ENCODE data around the gene CATSPERD. TPM values are rescaled to one million over a fixed set of nuclear protein-coding genes. Genes with fewer than 3 reads are reported as not detected.

The CATSPERD gene
- total RNA-seq: not detected
- not detected for polyA plus RNA-seq

- TF ChIP-seq YY1 (IDR thresholded peaks at IDR 0.05) (peak; percentile 98), FOXA2 (IDR thresholded peaks at IDR 0.05) (no peak), HNF4A (conservative IDR thresholded peaks at IDR 0.05) (no peak), ATF3 (IDR thresholded peaks at IDR 0.05) (no peak), GABPA (IDR thresholded peaks at IDR 0.05 in 1 of 2, conservative IDR thresholded peaks at IDR 0.05 in 1 of 2) (peak; percentile 93 to 98), TAF1 (conservative IDR thresholded peaks at IDR 0.05) (no peak), RXRA (IDR thresholded peaks at IDR 0.05) (peak; percentile 1 to 18), RAD21 (IDR thresholded peaks at IDR 0.05) (peak; percentile 64 to 74), FOXA1 (IDR thresholded peaks at IDR 0.05) (no peak), ZBTB33 (IDR thresholded peaks at IDR 0.05) (peak; percentile 73), REST (IDR thresholded peaks at IDR 0.05) (peak; percentile 59), EGR1 (IDR thresholded peaks at IDR 0.05; ENCODE audit: low read depth in 2 of 2) (peak in 1 of 2 donors; percentile 85), JUND (IDR thresholded peaks at IDR 0.05) (peak in 1 of 2 donors; percentile 19), MAX (IDR thresholded peaks at IDR 0.05) (peak; percentile 95), NR2F2 (IDR thresholded peaks at IDR 0.05) (no peak), HNF4G (IDR thresholded peaks at IDR 0.05) (no peak), SP1 (IDR thresholded peaks at IDR 0.05) (peak; percentile 71)
- TF ChIP-seq, protein P1, sequence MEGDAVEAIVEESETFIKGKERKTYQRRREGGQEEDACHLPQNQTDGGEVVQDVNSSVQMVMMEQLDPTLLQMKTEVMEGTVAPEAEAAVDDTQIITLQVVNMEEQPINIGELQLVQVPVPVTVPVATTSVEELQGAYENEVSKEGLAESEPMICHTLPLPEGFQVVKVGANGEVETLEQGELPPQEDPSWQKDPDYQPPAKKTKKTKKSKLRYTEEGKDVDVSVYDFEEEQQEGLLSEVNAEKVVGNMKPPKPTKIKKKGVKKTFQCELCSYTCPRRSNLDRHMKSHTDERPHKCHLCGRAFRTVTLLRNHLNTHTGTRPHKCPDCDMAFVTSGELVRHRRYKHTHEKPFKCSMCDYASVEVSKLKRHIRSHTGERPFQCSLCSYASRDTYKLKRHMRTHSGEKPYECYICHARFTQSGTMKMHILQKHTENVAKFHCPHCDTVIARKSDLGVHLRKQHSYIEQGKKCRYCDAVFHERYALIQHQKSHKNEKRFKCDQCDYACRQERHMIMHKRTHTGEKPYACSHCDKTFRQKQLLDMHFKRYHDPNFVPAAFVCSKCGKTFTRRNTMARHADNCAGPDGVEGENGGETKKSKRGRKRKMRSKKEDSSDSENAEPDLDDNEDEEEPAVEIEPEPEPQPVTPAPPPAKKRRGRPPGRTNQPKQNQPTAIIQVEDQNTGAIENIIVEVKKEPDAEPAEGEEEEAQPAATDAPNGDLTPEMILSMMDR (IDR thresholded peaks at IDR 0.05; ENCODE audit: low read depth, low read length, missing input control): peak; percentile 93
- Histone ChIP-seq H3K9ac (ENCODE audit: low read depth in 1 of 2, low read length in 2 of 2) (peak within 1 kb of the TSS; percentile 89 to 98), H3K27me3 (ENCODE audit: control insufficient read depth in 4 of 4, insufficient read depth in 4 of 4, low read length in 3 of 4) (no peaks in the 10 kb centered on the region), H3K9me3 (ENCODE audit: control insufficient read depth in 4 of 4, low read length in 3 of 4) (no peaks in the 10 kb centered on the region), H3K36me3 (ENCODE audit: control insufficient read depth in 4 of 4, insufficient read depth in 3 of 4, low read depth in 1 of 4, low read length in 3 of 4) (peaks cover 0 to 4% (median 0%) of the 10 kb centered on the region in 4 donors), H3K4me1 (ENCODE audit: control insufficient read depth in 4 of 4, insufficient read depth in 4 of 4, low read length in 3 of 4) (peaks cover 3 to 27% (median 24%) of the 10 kb centered on the region in 4 donors), H3K27ac (ENCODE audit: low read depth in 1 of 2, low read length in 2 of 2) (peak within 1 kb of the TSS; percentile 94 to 98), H3K4me3 (ENCODE audit: low read depth in 1 of 3, low read length in 3 of 3) (peak within 1 kb of the TSS; percentile 81 to 98 (median 96))
- peak; percentile 95 for DNase-seq (ENCODE audit: low spot score)
- WGBS: under 1% methylated on average over 90 of the region's 90 CpGs
Measured at GRCh38 chr19:5719961-5720790, at the start of gene CATSPERD, which contains the start of gene LONP1. Gene CATSPERD (plus strand): TSS chr19:5720637. CDS start chr19:5720738, 101 bp downstream. Gene LONP1 (minus strand): TSS chr19:5720146. CDS start chr19:5720132, 14 bp downstream.

Measured in liver (tissue), 9 donors.